ENCODE measurements around the gene NTF3.
A peak's percentile ranks its signal among the peaks of the same experiment; 100 is the strongest.

The NTF3 gene

DNA sequence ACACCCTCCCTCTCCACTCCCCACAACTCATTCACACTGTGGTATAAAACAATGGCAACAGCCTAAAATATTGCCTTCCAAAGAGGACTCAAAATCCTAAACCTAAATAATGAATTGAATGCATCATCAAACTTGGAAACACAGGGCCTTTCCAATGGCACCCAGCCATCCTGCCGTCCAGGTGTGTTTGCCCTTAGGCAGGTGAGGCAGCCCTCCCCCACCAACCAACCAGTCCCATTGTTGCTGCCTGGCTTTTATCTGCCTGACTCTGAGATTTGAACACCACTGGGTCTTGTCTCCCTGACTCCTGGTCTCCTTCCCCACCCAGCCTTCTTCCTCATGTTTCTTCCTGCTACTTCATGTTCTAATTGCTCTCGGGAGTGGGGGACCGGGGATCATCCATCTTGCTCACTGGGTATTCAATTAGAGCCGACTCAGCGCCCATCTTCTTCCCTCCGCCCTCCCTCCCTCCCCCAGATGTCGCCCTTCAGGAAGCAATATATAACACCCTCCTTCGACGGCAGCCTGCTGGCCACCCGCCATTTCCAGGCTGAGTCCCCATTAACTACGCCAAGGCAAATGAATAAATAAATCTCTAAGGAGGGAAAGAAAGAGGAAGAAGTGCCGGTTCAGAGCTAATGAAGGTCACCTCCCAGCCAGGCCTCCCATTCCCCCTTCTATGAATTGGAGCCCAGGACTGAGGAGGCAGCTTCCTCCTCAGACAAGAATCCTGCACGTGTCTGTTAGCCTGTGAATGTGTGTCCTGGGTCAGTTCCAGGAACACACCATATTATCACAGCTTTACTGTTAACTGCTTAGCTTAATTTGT is 36.3 kb upstream of the NTF3 start:
- no peaks in the 10 kb centered on the region for H3K4me1 ChIP-seq (ENCODE audit: control insufficient read depth, insufficient read depth, low read length)
- H3K4me3 ChIP-seq (ENCODE audit: low read depth, low read length) = no peak overlapping the region
- POLR2A ChIA-PET = no interaction called here
- H3K36me3 ChIP-seq (ENCODE audit: control insufficient read depth in 2 of 2, insufficient read depth in 1 of 2, low read length in 2 of 2) = no peaks in the 10 kb centered on the region
- CTCF ChIA-PET = interaction anchor here (1.2 kb wide), 1 partner anchor 33 kb away, joined by 3 read pairs; no protein-coding TSS in a partner anchor
- no peaks in the 10 kb centered on the region for H3K9me3 ChIP-seq (ENCODE audit: control insufficient read depth, insufficient read depth, low read depth, low read length)
- H3K27ac ChIP-seq (ENCODE audit: extremely low read depth, low read depth, low read length) = no peak overlapping the region
- no peak for TF ChIP-seq ZNF140 (tag by site-specific recombination; IDR thresholded peaks at IDR 0.05)
- TF ChIP-seq, protein P1, sequence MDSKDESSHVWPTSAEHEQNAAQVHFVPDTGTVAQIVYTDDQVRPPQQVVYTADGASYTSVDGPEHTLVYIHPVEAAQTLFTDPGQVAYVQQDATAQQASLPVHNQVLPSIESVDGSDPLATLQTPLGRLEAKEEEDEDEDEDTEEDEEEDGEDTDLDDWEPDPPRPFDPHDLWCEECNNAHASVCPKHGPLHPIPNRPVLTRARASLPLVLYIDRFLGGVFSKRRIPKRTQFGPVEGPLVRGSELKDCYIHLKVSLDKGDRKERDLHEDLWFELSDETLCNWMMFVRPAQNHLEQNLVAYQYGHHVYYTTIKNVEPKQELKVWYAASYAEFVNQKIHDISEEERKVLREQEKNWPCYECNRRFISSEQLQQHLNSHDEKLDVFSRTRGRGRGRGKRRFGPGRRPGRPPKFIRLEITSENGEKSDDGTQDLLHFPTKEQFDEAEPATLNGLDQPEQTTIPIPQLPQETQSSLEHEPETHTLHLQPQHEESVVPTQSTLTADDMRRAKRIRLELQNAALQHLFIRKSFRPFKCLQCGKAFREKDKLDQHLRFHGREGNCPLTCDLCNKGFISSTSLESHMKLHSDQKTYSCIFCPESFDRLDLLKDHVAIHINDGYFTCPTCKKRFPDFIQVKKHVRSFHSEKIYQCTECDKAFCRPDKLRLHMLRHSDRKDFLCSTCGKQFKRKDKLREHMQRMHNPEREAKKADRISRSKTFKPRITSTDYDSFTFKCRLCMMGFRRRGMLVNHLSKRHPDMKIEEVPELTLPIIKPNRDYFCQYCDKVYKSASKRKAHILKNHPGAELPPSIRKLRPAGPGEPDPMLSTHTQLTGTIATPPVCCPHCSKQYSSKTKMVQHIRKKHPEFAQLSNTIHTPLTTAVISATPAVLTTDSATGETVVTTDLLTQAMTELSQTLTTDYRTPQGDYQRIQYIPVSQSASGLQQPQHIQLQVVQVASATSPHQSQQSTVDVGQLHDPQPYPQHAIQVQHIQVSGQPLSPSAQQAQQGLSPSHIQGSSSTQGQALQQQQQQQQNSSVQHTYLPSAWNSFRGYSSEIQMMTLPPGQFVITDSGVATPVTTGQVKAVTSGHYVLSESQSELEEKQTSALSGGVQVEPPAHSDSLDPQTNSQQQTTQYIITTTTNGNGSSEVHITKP (tag by site-specific recombination; IDR thresholded peaks at IDR 0.05) = no peak

DNA sequence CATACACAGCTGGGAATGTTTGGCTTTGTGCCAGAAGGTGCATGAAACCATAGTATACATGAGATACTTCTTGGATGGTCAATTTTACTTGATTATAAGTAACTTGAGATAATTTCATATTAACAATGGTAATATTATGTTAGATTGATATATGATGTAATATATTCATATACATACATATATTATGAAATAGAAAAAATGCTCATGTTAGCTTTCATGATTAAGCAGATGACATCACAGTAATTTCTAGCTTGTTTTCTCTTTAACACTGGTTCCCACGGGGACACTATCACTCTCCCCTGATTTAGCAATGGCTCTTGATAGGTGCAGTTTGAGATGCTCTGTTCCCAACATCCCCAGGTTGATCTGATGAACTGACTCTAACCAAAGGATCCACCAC is 35.4 kb upstream of the NTF3 start:
- ChIA-PET POLR2A (no interaction called here), CTCF (interaction anchor here (0.6 to 1.2 kb wide), 2 partner anchors 32 to 234 kb away, joined by 3 read pairs; no protein-coding TSS in a partner anchor)
- Histone ChIP-seq H3K4me3 (ENCODE audit: low read depth, low read length) (no peak overlapping the region), H3K9me3 (ENCODE audit: control insufficient read depth, insufficient read depth, low read depth, low read length) (no peaks in the 10 kb centered on the region), H3K27ac (ENCODE audit: extremely low read depth, low read depth, low read length) (no peak overlapping the region), H3K4me1 (ENCODE audit: control insufficient read depth, insufficient read depth, low read length) (no peaks in the 10 kb centered on the region), H3K36me3 (ENCODE audit: control insufficient read depth in 2 of 2, insufficient read depth in 1 of 2, low read length in 2 of 2) (no peaks in the 10 kb centered on the region)
- TF ChIP-seq ZNF341 (tag by site-specific recombination; IDR thresholded peaks at IDR 0.05; ENCODE audit: low read depth) (no peak), ZNF37A (tag by site-specific recombination; IDR thresholded peaks at IDR 0.05) (no peak), ZNF266 (tag by site-specific recombination; IDR thresholded peaks at IDR 0.05; ENCODE audit: low read depth) (no peak)
- TF ChIP-seq, protein P2, sequence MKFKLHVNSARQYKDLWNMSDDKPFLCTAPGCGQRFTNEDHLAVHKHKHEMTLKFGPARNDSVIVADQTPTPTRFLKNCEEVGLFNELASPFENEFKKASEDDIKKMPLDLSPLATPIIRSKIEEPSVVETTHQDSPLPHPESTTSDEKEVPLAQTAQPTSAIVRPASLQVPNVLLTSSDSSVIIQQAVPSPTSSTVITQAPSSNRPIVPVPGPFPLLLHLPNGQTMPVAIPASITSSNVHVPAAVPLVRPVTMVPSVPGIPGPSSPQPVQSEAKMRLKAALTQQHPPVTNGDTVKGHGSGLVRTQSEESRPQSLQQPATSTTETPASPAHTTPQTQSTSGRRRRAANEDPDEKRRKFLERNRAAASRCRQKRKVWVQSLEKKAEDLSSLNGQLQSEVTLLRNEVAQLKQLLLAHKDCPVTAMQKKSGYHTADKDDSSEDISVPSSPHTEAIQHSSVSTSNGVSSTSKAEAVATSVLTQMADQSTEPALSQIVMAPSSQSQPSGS (tag by site-specific recombination; IDR thresholded peaks at IDR 0.05; ENCODE audit: low read depth) = peak; percentile 56

DNA sequence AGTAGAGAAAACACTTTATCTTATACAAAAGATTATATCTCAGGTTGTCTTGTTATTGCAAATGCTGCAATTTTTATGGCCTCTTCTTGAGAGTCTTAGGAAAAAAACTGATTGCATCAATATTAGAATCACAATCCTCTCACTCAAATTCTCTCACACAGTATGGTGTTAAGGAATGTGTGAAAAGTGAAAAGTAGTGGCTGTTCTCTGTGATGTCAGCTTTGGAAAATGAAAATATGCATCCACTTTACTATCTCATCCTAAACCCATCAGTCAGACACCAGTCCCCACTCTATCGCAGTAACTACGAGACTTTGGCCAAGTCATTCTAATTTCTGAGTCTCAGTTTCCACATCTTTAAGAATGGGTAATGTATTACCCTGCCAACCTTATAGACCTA is 32.6 kb upstream of the NTF3 start:
- Histone ChIP-seq H3K27ac (ENCODE audit: extremely low read depth, low read depth, low read length) (no peak overlapping the region), H3K9me3 (ENCODE audit: control insufficient read depth, insufficient read depth, low read depth, low read length) (no peaks in the 10 kb centered on the region), H3K4me1 (ENCODE audit: control insufficient read depth, insufficient read depth, low read length) (no peaks in the 10 kb centered on the region), H3K4me3 (ENCODE audit: low read depth, low read length) (no peak overlapping the region), H3K36me3 (ENCODE audit: control insufficient read depth in 2 of 2, insufficient read depth in 1 of 2, low read length in 2 of 2) (no peaks in the 10 kb centered on the region)
- POLR2A ChIA-PET = no interaction called here
- TF ChIP-seq HOXA7 (CRISPR knock-in tag; IDR thresholded peaks at IDR 0.05; ENCODE audit: borderline replicate concordance) = no peak
- no peak for TF ChIP-seq GFI1B (tag by site-specific recombination; IDR thresholded peaks at IDR 0.05)
- TF ChIP-seq, protein P3, sequence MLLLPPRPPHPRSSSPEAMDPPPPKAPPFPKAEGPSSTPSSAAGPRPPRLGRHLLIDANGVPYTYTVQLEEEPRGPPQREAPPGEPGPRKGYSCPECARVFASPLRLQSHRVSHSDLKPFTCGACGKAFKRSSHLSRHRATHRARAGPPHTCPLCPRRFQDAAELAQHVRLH (tag by site-specific recombination; IDR thresholded peaks at IDR 0.05) = no peak
- no peak for TF ChIP-seq ZNF707 (tag by site-specific recombination; IDR thresholded peaks at IDR 0.05)
- no peak for TF ChIP-seq PRDM1 (tag by site-specific recombination; IDR thresholded peaks at IDR 0.05)
- no peak for TF ChIP-seq ZIC2 (tag by site-specific recombination; IDR thresholded peaks at IDR 0.05)
- CTCF ChIA-PET = no interaction called here
